HG02970 (cell line): Measurements from ENCODE around the gene P2RY8.
"Not testable (repeated sequence)": the region's sequence is repeated elsewhere in the genome, so short reads cannot be mapped to it uniquely, and the experiment has no call there.

Source experiments
- ATAC-seq: cut with Tn5 transposase; IDR thresholded peaks from one replicate; pipeline ENCODE4 v1.9.1; 2021; ENCODE audit warnings: mild to moderate bottlenecking, moderate library complexity, moderate number of reproducible peaks; ENCODE audit not compliant: unreplicated experiment, low FRiP score

The P2RY8 gene

GRCh38 chrX:1545776-1546408, 8.9 kb upstream of the P2RY8 start:
- no peak for ATAC-seq

DNA sequence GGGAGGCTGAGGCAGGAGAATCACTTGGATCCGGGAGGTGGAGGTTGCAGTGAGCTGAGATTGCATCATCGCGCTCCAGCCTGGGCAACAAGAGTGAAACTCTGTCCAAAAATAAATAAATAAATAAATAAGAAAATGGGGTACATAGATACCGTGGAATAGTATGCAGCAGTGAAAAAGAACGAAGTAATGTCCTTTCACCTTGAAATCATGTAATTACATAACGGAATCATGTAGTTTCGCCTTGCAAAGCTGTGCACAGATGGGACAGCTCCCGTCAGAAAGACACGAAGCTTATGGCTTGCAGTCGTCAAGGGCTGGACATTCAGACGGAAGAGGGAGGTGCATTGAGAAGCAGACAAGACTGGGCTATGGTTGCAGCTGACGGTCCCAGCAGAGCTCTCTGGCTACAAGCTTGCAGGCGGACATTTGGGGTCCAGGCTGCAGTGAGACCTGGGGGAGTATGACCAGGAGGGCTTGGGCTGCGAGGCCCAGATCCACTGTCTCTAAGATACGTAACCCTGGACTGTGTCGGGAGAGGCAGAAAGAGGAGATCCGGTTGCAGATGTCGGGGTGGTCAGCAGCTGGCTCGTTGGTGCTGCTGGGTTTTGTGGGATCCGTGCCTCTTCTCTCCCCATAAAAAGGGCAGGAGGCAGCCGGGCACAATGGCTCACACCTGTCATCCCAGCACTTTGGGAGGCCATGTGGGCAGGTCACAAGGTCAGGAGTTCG, 6.2 kb upstream of the P2RY8 start:
- ATAC-seq: no peak

GRCh38 chrX:1539146-1539545, 2.2 kb upstream of the P2RY8 start:
- ATAC-seq: not testable (repeated sequence)

GRCh38 chrX:1537716-1538090, 718 bp upstream of the P2RY8 start:
- not testable (repeated sequence) for ATAC-seq

DNA sequence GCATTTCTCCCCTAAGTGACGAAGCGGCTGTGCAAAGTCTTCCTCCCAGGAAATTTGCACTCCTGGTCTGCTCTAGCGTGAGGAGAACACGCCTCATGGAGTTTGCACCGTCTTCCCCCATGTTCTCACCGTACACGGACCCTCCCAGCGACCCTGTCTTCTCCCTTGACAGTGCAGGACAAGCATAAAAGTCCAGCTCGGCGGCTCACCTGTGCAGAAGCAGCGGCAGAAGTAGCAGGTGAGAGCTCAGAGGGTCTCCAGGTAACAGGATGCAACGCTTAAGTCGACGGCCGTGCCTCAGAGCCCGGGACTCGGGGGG, 314 bp downstream of the P2RY8 start:
- ATAC-seq: peak; percentile 15

DNA sequence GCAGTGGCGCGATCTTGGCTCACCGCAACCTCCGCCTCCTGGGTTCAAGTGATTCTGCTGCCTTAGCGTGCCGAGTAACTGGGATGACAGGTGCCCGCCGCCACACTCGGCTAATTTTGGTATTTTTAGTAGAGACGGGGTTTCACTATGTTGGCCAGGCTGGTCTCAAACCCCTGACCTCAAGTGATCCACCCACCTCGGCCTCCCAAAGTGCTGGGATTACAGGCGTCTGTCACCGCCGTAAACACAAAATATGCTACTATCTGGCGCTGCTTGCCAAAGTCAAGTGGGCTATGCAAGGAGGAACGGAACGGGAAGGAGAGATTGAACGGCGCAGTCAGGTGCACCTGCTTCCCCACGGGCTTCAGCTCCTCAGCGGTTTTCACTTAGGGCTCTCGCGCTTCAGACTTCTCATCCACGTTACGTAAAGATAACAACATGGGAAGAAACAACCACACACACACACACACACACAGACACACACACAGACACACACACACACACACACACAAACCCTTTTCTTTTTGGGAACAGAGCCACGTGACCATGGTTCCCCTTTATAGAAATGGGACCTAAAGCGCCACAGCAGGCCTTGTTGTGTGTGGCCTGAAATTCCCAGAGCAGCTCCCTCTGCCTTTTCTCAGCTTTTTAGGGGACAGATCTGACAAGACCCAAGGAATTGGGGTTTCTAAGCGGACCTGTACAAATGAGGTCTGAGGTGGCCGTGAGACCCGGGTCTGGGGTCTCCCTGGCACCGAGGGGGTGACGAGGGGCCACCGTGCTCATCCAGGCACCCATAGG, 1.5 kb downstream of the P2RY8 start:
- ATAC-seq: no peak

DNA sequence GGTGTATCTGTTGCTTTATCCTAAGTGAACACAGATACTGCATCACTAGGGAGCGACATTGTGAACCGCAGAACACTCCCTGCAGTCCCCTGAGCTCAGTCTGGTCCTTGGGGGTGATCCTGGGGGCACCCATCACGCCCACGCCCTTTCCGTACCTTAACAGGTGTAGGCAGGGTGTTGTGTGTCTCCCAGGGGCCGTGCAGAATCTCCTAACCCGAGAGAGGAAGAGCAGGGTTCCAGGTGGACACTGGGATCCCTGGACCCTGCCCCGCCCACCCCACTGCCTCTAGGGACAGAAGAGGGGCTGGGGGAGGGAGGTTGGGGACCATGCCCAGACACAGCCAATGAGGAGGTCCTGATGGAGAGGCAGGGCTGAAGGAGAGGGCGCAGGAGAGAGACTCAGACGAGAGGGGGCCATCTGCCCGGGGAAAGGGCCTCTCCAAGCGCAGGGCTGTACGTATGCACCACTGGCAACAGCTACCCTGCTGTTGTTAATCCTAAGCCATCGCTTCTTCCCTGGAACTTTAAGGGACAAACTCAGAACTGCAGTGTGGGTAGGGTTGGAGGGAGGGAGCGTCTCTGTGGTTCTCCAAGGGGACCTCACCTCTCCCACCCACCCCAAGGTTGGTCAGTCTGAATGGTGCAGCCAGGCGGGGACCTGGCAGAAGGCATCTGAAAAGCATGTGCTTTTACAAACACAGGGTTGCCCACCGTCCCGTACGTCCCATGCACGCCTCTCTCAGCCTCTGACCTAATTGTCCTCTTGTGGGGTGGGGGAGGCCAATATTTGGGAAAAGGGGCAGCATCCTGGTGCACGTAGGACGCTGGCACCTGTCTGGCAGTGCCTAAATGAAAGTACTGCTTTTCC, 2.5 kb downstream of the P2RY8 start:
- ATAC-seq: no peak

DNA sequence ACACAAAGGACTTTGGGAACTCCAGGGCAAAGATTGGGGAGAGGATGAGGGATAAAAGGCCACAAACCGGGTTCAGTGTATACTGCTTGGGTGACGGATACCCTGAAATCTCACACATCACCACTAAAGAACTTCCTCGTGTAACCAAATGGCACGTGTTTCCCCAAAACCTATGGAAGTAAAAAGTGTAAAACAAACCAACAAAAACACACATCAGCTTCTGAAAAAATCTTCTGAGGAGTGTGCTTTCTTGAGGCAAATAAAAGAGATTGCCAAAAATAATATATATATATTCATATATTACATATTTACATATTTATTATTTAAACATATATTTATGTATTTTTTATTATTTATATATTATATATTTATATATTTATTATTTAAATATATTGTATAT, 3.9 kb downstream of the P2RY8 start:
- no peak for ATAC-seq

DNA sequence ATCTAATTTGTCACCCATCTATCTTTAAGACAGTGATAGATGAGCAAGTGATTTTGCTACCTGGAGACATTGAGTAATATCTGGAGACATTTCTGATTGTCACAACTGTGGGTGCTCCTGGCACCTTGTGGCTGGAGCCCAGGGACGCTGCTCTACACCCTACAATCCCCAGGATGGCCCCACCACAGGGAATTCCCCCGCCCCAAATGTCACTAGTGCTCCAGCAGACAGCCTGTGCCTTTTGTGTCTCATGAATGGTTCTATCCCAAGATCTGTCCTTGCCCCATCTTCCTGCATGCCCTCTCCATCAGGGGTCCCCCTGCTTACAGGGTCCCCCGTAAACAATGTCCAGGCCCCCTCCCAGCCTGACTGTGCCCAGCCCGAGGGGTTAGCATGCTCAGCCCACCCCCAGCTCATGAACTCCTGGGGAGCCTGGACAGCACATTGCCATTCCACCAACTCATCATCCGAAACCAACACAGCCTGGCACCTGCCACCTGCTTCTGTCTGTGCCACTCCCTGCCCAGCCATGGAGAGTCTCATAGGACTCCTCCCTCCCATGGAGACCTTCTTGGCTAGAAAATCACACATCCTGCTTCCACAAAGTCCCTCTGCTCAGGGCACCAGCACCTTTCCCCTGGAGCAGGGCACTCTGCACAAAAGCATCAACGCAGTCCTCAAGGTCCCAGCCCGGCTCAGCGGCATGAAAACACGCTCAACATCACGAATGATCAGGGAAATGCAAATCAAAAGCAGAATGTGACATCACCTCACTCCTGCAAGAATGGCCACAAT, 5.7 kb downstream of the P2RY8 start:
- ATAC-seq: no peak

GRCh38 chrX:1529756-1530155, 7.2 kb downstream of the P2RY8 start:
- no peak for ATAC-seq

GRCh38 chrX:1529328-1529727, 7.7 kb downstream of the P2RY8 start:
- no peak for ATAC-seq

DNA sequence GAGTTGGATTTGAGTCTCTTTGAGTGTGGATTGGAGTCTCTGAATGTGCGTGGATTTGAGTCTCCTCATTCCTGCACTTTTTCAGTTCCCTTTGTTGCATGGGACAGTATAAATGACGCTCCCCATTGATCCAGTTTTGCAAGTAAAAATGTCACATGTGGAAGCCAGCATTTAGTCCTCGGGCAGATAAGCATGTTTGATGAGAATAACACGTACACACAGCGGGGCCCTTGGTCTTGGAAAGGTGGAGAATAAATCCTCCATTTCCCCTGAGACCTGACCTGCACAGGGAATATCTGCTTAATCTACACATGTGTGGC, 8.1 kb downstream of the P2RY8 start:
- ATAC-seq: no peak

GRCh38 chrX:1528186-1528883, 8.7 kb downstream of the P2RY8 start:
- ATAC-seq: no peak

GRCh38 chrX:1527457-1527856, 9.5 kb downstream of the P2RY8 start:
- ATAC-seq: no peak

DNA sequence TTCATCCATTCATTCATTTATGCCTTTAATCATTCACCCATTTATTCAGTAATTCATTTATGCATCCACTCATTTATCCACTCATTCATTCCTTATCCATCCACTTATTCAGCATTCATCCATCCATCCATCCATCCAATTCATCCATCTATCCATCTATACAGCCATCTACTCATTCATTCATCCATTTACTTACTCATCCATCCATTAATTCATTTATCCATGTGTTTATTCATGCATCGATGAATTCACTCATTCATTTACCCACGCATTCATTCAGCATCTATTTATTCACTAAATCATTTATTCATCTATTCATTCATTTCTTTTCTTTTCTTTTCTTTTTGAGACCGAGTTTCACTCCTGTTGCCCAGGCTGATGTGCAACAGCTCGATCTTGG, 10.4 kb downstream of the P2RY8 start:
- no peak for ATAC-seq

DNA sequence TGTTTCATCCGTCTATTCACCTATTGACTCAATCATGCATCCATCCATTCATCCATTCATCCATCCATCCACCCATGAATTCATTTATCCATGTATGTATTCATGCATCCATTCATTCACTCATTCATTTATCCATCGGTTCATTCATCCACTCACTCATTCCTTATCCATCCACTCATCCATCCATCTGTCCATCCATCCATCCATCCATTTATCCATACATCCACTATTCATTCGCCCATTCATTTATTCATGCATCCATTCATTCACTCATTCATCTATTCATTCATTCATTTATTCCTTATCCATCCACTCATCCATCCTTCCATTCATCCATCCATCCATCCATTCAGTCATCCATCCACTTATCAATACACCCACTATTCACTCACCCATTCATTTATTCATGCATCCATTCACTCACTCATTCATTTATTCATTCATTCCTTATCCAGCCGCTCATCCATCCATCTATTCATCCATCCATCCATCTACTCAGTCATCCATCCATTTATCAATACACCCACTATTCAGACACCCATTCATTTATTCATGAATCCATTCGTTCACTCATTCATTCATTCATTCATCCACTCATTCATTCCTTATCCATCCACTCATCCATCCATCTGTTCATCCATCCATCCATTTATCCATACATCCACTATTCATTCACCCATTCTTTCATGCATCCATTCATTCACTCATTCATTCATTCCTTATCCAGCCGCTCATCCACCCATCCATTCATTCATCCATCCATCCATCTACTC, 11.2 kb downstream of the P2RY8 start:
- no peak for ATAC-seq

DNA sequence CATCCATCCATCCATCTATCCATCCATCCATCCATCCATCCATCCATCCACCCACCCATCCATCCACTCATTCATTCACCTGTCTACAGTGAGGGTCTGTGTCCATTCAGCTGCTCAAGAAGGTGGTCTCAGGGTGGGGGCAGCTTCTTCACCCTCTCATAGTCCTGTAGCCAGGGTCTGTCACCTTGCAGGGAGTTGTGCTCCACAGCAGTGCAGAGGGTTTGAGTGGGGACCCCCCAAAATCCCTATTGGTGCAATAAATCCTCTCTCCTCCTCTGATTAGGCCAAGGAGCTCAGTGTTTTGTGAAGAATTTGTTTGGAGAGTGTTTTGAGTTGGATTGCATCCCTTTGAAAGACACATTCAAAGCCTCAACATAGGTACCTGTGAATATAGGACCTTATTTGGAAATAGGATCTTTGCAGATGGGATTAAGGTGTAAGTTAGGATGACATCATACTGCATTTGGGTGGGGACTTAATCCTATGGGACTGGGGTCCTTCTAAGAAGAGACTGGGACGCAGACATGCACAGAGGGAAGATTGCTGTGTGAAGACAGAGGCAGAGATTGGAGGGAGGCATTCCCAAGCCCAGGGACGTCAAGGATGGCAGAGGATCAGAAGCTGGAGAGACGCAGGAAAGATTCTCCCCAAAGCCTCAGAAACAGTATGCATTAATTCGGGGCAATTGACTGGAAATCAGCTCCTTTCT, 12.0 kb downstream of the P2RY8 start:
- ATAC-seq: no peak

GRCh38 chrX:1522905-1523304, 14.1 kb downstream of the P2RY8 start:
- ATAC-seq: not testable (repeated sequence)
